ENCODE data around the gene PCK2.

The PCK2 gene

DNA sequence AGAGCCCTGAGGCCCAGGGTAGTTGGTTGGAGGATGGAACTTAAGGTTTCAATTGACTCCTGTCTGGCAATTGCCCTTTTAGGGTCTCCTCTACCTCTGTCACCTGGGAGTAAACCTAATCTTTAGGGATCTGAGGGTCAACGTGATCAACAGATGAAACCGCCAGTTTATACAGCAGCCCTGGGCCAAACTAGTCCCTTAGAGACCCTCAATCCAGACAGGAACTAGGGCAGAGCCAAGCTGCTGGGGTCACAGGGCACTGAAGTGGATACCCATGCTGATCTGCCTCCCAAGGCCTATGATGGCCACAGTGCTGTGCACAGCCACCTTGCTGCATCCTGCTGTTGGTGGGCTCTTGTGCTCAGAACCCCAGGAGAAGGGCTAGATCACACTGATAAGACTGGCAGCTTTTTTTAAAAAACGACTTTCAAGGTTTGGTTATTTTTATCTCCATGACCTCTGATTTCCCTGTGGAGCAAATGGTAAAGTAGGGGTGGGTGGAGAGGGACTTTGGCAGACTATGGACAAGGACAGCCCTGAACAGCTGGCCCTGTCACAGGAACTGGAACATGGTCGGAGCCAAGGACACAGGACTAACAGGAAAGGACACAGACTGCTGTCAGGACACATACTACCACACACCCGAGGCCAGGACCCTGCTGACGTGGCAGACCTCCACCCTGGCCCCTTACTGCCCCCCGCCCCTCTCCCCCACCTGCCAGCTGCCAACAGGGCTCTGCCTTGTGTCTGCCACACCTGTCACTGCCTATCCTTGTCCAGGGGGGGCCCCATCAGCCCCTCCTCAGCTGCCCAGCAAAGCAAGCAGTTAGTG lies 36.8 kb downstream of the PCK2 start:
- TF ChIP-seq, protein P1, sequence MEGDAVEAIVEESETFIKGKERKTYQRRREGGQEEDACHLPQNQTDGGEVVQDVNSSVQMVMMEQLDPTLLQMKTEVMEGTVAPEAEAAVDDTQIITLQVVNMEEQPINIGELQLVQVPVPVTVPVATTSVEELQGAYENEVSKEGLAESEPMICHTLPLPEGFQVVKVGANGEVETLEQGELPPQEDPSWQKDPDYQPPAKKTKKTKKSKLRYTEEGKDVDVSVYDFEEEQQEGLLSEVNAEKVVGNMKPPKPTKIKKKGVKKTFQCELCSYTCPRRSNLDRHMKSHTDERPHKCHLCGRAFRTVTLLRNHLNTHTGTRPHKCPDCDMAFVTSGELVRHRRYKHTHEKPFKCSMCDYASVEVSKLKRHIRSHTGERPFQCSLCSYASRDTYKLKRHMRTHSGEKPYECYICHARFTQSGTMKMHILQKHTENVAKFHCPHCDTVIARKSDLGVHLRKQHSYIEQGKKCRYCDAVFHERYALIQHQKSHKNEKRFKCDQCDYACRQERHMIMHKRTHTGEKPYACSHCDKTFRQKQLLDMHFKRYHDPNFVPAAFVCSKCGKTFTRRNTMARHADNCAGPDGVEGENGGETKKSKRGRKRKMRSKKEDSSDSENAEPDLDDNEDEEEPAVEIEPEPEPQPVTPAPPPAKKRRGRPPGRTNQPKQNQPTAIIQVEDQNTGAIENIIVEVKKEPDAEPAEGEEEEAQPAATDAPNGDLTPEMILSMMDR (IDR thresholded peaks at IDR 0.05), result no peak
- Histone ChIP-seq H3K27ac (peak overlapping the region; percentile 4 to 39), H3K4me3 (no peak overlapping the region)
- DNase-seq (ENCODE audit: low spot score), result no peak

DNA sequence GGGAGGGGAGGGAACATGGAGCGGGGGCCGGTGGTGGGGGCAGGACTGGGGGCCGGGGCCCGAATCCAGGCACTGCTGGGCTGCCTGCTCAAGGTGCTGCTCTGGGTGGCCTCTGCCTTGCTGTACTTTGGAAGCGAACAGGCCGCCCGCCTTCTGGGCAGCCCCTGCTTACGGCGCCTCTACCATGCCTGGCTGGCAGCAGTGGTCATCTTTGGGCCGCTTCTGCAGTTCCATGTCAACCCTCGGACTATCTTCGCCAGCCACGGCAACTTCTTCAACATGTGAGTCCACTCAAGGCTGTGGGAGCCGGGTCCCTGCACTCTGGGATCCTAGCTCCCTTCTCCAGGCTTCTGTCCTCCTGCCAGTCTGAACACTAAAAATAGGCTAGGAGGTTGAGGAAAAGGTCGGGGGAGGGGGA lies 37.4 kb downstream of the PCK2 start:
- TF ChIP-seq, protein P1 (IDR thresholded peaks at IDR 0.05), result no peak
- no peak for DNase-seq (ENCODE audit: low spot score)
- Histone ChIP-seq H3K4me3 (no peak overlapping the region), H3K27ac (peak overlapping the region; percentile 4 to 39)

DNA sequence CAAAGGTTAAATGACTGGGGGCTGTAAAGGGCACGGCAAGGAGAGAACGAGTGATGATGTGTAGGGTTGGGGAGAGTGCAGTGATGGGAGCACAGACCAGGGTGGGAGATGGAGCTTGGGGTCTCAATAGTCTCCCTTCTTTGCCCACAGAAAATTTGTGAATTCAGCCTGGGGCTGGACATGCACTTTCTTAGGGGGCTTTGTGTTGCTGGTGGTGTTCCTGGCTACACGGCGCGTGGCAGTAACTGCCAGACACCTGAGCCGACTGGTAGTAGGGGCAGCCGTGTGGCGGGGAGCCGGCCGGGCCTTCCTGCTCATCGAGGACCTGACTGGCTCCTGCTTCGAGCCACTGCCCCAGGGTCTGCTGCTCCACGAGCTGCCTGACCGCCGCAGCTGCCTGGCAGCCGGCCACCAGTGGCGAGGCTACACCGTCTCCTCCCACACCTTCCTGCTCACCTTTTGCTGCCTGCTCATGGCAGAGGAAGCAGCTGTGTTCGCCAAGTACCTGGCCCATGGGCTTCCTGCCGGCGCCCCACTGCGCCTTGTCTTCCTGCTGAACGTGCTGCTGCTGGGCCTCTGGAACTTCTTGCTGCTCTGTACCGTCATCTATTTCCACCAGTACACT lies 38.1 kb downstream of the PCK2 start:
- no peak overlapping the region for H3K4me3 ChIP-seq
- TF ChIP-seq, protein P1 (IDR thresholded peaks at IDR 0.05), result no peak
- no peak for DNase-seq (ENCODE audit: low spot score)
- H3K27ac ChIP-seq, result no peak overlapping the region

DNA sequence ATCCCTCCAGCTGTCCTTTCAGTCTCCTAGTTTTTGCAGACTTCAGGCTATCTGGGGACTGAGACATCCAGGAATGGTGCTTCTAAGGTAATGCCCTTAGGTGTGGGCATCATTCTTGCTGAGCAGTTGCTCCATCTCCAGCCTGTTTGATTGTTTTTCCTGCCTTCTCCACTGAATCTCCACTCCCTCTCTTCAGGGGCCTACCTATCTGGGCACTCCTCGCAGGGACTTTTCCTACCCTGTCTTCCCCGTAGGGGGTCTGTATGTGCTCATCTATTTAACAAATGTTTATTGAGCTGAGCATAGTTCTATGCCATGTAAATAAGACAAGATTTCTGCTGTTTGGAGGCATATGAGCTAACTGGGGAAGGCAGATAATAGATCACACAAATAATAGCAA lies 38.9 kb downstream of the PCK2 start:
- TF ChIP-seq, protein P1 (IDR thresholded peaks at IDR 0.05), result no peak
- Histone ChIP-seq H3K4me3 (no peak overlapping the region), H3K27ac (no peak overlapping the region)
- DNase-seq (ENCODE audit: low spot score), result no peak

DNA sequence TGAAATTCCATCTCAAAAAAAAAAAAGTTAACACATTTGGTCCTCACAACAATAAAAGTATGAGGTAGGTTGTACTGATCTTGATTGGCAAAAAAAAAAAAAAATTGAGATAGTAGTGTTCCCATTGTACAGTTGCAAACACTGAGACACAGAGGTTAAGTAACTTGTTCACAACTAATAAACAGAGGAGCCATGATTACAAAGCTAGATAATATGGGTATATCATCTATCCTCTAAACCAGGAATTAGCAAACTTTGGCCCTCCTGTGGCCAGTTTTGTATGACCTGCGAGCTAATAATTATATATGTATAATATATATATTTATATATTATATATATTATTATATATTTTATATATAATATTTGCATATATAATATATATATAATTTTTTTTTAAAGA lies 39.6 kb downstream of the PCK2 start:
- H3K27ac ChIP-seq, result no peak overlapping the region
- TF ChIP-seq, protein P1 (IDR thresholded peaks at IDR 0.05), result no peak
- H3K4me3 ChIP-seq, result no peak overlapping the region
- DNase-seq (ENCODE audit: low spot score), result no peak

DNA sequence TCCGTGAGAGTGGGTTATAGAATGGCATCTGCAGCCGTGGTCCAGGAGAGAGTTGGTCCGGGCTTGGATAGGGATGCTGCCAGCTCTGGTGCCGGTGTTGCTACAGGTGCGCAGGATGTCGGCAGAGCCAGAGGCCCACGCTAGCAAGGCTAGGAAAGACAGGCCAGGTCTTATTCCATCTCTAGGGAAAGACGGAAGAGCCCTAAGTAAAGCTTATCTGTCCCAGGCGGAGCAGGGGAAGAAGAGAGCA lies 41.4 kb downstream of the PCK2 start:
- no peak for DNase-seq (ENCODE audit: low spot score)
- peak overlapping the region; percentile 90 to 91 for H3K27ac ChIP-seq
- H3K4me3 ChIP-seq, result peak overlapping the region; percentile 83
- TF ChIP-seq, protein P1 (IDR thresholded peaks at IDR 0.05), result no peak

Measured in coronary artery (tissue), 2 donors.